GM10248 (cell line): ENCODE data around the gene TRIOBP.

Experiments used
- CTCF ChIA-PET: fragments of 300-600 bp; sonication (Branson Sonifier 250); formaldehyde crosslinking; extraction: SDS; loops from one replicate; lab custom pipeline; 2021; ENCODE audit warnings: antibody characterized with exemption; lab: Yijun Ruan, JAX
- POLR2A ChIA-PET: fragments of 350-650 bp; sonication (Branson Sonifier 250); formaldehyde crosslinking; extraction: SDS; loops from one replicate; lab custom pipeline; 2020; ENCODE audit warnings: antibody characterized with exemption; lab: Yijun Ruan, JAX
- DNase-seq: peaks from one replicate; pipeline ENCODE4 v3.0.0; 2012; ENCODE audit errors: extremely low spot score
- TF ChIP-seq, protein P1 (sequence below): IDR thresholded peaks from 2 replicates; pipeline ENCODE4 v1.5.1; 2012; ENCODE audit warnings: mild to moderate bottlenecking, low read depth; ENCODE audit errors: extremely low read depth, missing control alignments, control extremely low read depth

TRIOBP gene

DNA sequence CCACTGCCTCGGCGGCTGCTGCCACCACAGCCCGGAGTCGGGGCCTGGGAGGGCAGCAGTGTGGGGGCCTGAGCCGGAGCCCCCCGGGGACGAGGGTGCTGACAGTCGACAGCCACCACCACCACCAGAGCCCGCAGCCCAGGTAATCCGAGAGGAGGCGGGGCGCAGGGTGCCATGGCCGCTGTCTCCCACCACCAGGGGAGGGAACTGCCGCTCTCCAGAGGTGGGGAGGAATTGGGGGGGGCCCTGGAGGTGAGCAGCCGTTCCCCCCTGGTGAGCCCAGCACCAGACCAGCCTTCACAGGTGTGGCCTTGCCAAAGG lies 12.6 kb downstream of the TRIOBP start:
- POLR2A ChIA-PET: no interaction called here
- CTCF ChIA-PET: interaction anchor here (1.1 to 1.8 kb wide), 2 partner anchors 28 to 50 kb away, joined by 3 to 4 read pairs; no protein-coding TSS in a partner anchor
- DNase-seq: no peak
- TF ChIP-seq, protein P1, sequence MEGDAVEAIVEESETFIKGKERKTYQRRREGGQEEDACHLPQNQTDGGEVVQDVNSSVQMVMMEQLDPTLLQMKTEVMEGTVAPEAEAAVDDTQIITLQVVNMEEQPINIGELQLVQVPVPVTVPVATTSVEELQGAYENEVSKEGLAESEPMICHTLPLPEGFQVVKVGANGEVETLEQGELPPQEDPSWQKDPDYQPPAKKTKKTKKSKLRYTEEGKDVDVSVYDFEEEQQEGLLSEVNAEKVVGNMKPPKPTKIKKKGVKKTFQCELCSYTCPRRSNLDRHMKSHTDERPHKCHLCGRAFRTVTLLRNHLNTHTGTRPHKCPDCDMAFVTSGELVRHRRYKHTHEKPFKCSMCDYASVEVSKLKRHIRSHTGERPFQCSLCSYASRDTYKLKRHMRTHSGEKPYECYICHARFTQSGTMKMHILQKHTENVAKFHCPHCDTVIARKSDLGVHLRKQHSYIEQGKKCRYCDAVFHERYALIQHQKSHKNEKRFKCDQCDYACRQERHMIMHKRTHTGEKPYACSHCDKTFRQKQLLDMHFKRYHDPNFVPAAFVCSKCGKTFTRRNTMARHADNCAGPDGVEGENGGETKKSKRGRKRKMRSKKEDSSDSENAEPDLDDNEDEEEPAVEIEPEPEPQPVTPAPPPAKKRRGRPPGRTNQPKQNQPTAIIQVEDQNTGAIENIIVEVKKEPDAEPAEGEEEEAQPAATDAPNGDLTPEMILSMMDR: no peak

DNA sequence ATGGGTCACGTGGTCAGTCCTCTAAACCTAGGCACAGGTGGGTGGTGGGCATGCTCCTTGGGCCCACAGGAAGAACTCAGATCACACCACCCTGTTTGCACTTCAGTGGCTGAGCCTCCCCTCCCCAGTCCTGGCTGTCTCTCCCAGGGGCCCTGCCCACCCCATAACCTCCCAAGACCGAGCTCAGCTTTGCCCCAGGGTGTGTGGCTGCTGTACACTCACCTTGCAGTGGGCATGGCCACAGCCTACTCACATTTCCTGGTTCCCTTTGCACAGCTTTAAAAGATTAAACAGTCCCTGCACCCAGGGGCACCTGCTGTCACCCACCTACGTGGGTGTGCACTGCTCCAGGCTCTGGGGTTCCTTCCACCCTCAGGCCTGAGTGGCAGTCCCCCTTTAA lies 13.8 kb downstream of the TRIOBP start:
- ChIA-PET POLR2A (no interaction called here), CTCF (interaction anchor here (1.6 kb wide), 1 partner anchor 12 kb away, joined by 3 read pairs; no protein-coding TSS in a partner anchor)
- DNase-seq: no peak

DNA sequence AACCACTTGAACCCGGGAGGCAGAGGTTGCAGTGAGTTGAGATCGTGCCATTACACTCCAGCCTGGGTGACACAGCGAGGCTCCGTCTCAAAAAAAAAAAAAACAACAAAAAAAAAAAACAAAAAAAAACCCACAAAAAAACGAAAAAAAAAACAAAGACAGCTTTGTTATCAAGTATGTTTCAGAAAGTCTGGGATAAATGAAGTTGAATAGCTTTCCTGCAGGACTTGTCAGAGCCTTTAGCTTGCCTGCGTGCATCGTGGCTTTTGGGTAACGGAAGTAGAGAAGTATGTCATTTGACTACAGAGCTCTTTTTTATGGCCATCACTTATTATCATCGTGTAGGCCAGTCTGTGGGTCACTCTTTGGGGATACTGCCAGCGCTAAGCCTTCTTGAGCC lies 14.6 kb downstream of the TRIOBP start:
- CTCF ChIA-PET: interaction anchor here (0.8 to 1.6 kb wide), 4 partner anchors 13 to 105 kb away, joined by 3 to 4 read pairs (median 4); no protein-coding TSS in a partner anchor
- DNase-seq: no peak
- TF ChIP-seq, protein P1: no peak
- POLR2A ChIA-PET: no interaction called here

More for the DNA sequence above, 13.8 kb downstream of the TRIOBP start:
- TF ChIP-seq, protein P1: no peak

DNA sequence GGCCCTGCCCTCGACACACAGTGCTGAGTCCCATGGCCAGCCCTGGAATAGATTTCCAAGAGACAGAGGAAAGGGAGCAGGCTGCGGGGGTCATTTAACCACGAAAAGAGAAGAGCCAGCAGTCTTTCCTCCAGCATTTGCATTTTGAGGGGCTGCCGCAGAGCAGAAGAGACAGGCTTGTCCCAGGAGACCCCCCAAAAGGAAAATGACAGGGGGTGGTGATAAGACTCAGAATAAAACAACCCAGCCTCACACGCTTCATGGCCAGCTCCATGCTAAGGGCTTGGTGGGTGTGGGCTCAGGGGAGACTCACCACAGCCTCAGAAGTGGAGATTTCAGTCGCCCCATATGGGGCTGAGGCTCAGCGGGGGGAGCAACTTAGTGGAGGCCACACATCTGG lies 16.9 kb downstream of the TRIOBP start:
- TF ChIP-seq, protein P1: no peak
- DNase-seq: no peak
- ChIA-PET POLR2A (no interaction called here), CTCF (no interaction called here)

DNA sequence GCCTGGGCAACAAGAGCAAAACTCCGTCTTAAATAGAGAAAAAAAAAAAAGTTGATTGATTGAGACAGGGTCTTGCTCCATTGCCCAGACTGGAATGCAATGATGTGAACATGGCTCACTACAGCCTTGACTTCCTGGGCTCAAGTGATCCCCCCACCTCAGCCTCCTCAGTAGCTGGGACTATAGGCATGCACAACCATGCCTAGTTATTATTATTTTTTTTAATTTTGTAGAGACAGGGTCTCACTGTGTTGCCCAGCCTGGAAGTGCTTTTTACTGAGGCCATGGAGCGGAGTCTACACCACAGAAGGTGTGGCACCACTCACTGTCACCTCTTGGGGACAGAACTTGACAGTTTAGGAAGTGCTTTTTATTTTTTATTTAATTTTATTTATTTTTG lies 17.8 kb downstream of the TRIOBP start:
- TF ChIP-seq, protein P1: no peak
- no peak for DNase-seq
- POLR2A ChIA-PET: no interaction called here
- CTCF ChIA-PET: no interaction called here

DNA sequence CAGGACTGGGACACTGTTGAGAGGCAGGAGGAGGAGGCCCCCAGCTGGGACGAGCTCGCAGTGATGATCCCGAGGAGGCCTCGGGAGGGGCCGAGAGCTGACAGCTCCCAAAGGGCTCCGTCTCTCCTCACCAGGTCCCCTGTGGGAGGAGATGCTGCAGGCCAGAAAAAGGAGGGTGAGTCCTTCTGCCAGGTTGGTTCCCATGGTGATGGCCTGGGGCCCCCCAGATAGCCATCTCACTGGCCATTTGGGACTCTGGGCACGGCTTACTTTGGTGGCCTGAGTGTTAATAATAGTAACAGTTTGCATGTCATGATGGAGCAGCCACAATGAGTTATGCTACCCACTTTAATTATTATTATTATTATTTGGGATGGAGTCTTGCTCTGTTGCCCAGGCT lies 18.9 kb downstream of the TRIOBP start:
- ChIA-PET CTCF (interaction anchor here (1.1 kb wide), 1 partner anchor 73 kb away, joined by 3 read pairs; no protein-coding TSS in a partner anchor), POLR2A (no interaction called here)
- DNase-seq: no peak
- TF ChIP-seq, protein P1: no peak
